HG03565 (cell line): Measurements from ENCODE around the gene ARID1B.

Source experiments
- ATAC-seq: cut with Tn5 transposase; IDR thresholded peaks from one replicate; pipeline ENCODE4 v1.9.1; 2021; ENCODE audit warnings: mild to moderate bottlenecking, moderate library complexity; ENCODE audit not compliant: unreplicated experiment

The ARID1B gene

GRCh38 chr6:156850353-156850752 is 73.2 kb downstream of the ARID1B start:
- ATAC-seq = no peak

- no peak for ATAC-seq
Observed at GRCh38 chr6:156851454-156851921, 74.3 kb downstream of the ARID1B start.

- peak; percentile 47 for ATAC-seq
Observed at GRCh38 chr6:156852147-156852857, 75.1 kb downstream of the ARID1B start.

GRCh38 chr6:156852858-156853216 is 75.7 kb downstream of the ARID1B start:
- ATAC-seq = no peak

GRCh38 chr6:156853733-156854132 is 76.6 kb downstream of the ARID1B start:
- ATAC-seq = no peak

GRCh38 chr6:156854466-156855161 is 77.4 kb downstream of the ARID1B start:
- no peak for ATAC-seq

GRCh38 chr6:156857573-156857972 is 80.4 kb downstream of the ARID1B start:
- peak; percentile 58 for ATAC-seq

- no peak for ATAC-seq
Observed at GRCh38 chr6:156859686-156860085, 82.5 kb downstream of the ARID1B start.

- no peak for ATAC-seq
Observed at GRCh38 chr6:156862711-156863110, 85.5 kb downstream of the ARID1B start.

- no peak for ATAC-seq
Observed at GRCh38 chr6:156863504-156863903, 86.3 kb downstream of the ARID1B start.

GRCh38 chr6:156864557-156864956 is 87.4 kb downstream of the ARID1B start:
- ATAC-seq = no peak

GRCh38 chr6:156865019-156865629 is 87.9 kb downstream of the ARID1B start:
- no peak for ATAC-seq

- ATAC-seq = peak; percentile 50
Observed at GRCh38 chr6:156866220-156867015, 89.2 kb downstream of the ARID1B start.

- ATAC-seq = no peak
Observed at GRCh38 chr6:156867121-156867520, 89.9 kb downstream of the ARID1B start.

GRCh38 chr6:156868385-156868784 is 91.2 kb downstream of the ARID1B start:
- no peak for ATAC-seq

GRCh38 chr6:156869980-156870398 is 92.8 kb downstream of the ARID1B start:
- no peak for ATAC-seq

- no peak for ATAC-seq
Observed at GRCh38 chr6:156870924-156871539, 93.9 kb downstream of the ARID1B start.

- no peak for ATAC-seq
Observed at GRCh38 chr6:156872903-156873302, 95.7 kb downstream of the ARID1B start.

- ATAC-seq = no peak
Observed at GRCh38 chr6:156873654-156874380, 96.6 kb downstream of the ARID1B start.

GRCh38 chr6:156875062-156875461 is 97.9 kb downstream of the ARID1B start:
- peak; percentile 57 for ATAC-seq
